ENCODE results near the gene TBC1D24.

TBC1D24 gene

DNA sequence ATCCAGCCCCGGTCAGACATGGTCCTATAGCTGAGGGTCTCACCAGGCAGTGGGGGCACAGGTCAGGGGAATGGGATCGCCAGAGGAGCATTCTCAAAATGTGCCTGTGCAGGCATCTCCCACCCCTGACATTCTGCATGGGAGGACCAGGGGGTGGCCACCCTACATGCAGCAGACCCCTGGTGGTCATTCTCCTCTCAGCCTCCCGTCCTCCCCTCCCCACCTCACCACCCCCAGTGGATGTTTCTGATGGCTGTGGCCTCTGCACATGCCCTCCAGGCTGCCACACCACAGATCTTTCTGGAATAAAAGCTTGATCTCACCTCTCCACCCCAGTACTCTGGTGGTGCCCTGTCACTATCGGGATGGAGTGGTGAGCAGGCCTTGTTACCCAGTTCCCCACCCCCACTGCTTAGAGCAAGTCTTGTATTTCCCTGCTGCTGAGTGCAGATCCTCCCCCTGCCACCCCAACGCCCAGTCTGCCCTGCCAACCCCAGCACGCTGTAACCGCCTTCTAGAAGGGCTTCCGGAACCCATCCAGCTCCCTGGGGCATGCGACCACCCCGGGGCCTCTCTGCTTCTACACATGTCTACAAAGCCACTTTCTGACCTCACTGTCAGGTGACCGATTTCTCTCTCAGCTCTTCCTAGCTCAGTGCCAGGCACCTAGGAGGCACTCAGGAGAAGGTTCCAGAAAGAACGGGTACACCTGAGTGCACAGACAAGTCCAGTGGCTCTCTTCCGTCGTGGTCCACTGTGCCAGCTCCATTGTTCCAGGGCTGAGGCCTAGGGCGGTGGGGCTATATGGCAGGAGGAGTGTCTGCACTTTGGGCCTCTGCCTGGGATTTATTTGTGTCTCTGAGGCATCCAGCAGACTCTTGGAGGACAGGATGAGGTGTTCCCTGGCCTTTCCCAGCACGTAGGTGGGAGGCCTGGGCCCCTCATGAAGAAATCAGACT is 9.3 kb downstream of the TBC1D24 start:
- DNase-seq: no peak

DNA sequence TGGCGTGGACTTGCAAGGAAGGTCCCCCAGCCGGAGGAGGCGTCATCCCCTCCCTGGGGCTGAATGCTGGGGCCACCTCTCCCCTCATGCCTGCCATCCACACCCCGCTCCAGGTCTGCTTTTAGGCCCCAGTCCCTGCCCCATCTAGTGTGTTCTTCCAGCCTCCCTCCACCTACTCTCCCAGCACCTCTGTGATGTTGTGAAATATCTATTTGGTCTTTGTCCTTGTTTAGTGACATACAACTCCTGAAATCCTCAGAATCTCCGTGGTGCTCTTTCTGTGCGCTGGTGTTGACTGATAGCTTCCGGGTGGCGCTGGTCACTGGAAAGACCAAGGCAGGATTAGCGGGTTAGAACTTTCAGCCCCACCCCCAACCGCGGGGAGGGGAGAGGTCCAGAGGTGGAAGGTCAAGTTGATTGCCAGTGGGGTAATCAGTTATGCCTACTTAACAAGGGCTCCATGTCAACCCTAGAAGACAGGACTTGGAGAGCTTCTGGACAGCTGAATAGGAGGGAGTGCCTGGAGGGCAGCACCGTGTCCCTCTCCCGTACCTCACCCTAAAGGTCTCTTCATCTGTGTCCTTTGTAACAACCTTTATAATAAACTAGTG is 10.1 kb downstream of the TBC1D24 start:
- no peak for DNase-seq

DNA sequence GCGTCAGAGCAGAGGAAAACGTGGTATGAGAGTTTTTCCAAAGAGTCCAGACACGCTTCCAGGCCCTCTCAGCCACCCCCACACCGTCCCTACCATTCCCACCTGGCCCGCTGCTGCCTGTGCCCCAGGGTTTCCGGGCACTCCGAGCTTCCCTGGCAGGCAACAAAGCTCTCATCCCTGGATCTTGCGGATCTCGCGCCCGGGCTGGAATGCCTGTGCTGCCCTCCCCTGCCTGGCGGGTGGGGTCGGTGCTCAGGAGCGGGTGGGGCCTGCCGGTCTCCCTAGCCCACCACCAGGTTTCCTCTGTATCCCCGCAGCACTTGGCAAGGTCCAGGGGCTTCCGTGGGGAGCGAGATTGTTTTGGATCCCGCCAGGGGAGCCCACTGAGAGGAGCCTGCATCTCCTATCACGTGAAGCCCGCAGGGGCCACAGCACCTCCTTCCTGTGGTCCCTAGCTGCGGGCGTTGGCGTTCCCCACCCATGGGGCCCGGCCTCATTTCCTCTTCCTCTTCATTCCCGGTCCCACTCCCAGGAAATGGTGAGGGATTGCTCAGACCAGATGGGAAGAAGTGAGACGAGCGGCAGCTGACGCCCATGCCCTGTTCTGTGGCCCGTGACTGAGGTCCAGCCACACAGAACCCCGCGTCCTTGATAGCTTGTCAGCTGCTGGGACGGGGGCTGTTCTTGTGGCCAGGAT is 11.0 kb downstream of the TBC1D24 start:
- DNase-seq: no peak

DNA sequence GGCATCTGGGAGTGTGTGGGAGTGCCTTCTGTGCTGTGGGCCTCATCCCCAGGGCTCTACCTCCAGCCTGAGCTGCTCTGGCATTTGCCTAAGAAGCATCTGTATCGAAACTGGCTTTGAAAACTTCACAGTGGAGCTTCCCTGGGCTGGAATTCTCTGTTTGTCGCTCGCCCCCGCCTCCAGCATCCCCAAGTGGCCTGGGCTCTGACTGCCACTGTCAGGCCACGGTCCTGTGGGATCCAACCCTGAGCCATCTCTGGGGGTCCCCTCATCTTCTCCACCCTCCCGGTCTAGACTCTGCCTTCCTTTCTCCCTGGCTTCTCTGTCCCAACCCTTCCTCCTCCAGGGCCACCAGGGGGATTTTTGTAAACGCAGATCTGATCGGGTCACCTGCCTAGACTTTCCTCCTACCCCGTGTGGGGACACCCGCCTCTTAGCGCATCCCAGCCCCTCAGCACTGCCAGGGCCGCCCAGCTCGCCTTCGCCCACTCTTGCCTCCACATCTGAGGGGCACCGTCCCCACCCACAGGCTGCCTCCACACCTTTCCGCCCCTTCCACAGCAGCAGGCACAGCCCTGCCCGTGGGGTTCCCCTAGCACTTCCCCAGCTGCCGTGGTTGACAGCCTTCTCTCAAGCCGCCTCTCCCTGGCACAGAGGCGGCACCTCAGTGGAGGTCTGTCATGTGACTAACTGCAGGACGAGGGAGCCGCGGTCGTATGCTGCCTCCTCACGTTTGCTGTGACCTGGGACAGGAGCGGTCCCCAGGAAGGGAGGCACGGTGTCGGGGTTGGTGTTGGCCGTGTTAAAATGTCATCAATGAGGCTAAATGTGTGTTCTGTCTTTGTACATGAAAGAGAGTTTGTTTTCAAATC is 12.0 kb downstream of the TBC1D24 start:
- peak; percentile 91 for DNase-seq

DNA sequence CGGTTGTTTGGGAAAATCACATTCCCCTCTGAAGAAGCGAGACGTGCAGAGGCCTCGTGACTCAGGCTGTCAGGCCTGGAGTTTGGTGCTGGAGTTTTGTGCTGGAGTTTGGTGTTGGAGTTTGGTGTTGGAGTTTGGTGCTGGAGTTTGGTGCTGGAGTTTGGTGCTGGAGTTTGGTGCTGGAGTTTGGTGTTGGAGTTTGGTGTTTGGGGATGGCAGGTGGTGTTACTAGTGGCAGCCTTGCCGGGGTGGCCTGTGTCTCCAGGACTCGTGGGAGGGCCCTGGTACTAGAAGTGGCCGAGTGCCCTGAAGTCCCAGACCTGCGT is 12.6 kb downstream of the TBC1D24 start:
- no peak for DNase-seq

DNA sequence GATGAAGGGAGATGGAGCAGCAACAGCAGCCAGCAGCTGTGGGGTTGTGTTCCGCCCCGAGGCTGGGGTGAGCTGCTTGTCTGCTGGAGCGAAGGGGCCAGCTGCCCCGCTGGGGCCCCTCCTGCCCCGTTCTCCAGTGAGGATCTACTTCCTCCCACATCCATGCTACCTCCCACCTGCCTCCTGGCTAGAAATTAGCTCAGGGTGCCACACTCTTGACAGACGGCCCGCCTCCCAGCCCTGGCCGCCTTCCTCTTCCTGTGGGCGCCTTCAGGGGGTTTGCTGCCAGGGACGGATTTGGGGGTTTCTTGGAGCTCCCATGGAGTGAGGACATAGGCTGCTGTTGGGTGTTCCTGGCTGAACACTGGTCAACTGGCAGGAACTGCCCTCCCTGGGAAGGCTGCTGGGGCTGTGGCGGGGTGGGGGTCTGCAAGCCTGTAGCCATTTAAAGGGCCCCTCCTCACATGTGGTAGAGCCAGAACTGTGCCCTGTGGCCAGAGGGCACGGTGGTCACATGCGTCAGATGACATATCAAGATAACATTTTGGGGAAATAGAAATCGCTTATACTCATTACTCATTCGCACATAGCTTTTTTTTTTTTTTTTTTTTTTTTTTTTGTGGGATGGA is 13.1 kb downstream of the TBC1D24 start:
- DNase-seq: peak; percentile 80

DNA sequence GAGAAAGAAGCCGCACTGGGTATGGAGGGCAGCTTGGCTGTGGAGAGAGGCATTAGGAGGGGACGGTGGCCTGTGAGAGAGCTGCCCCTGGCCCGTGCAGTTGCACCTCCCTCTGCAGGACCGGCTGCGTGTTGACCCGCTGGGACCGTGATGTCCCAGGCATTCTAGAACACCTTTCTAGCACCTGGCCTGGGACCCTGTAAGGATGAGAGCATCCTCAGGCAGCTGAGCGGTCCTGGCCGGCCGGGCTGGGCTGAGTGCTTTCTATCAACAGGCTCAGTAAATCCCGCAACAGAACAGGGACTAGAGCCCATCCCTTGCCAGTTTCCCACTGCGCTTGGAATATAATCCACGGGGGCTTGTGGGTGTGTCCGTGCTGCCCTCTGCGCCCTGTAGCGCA is 14.7 kb downstream of the TBC1D24 start:
- no peak for DNase-seq

DNA sequence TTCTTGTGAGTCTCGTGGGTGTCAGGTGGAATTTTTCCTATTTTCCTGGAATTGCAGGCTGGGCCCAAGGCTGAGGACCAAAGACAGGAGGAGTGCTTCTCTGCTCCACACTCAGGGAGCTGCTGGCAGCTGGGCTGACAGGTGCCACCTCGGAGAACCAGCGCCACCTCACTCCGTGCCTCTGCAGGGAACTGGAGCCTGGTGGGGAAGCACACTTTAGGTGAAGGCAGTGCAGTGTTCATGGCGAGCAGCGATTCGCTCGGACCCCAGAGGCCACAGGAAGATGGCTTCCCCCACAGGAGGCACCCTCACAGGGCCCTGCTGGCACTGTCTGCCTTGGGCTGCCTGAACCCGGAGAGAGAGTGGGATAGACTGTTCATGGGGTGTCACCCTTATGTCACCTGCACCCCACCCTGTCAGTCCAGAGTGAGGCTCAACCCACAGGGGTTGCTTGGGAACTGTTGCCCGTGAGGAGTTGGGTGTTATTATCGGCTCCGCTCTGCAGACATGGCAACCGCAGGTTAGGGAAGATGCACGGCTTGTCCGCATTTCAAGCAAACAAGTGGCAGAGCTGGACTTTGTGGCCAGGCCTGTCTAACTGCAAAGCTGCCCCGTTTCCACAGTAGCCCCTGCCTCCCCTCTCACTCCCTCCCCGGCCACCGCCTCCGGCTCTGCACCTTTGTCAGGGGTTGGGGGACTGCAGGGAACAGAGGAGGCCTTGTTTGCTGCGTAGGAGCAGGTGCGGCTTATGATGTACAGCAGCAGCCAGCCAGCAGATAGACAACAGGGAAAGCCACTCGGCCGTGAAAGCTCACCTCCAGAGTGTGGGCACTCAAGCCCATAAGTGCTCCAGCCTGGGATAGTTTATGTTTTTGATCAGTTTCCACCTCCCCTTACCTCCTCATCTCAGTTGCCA is 15.5 kb downstream of the TBC1D24 start:
- no peak for DNase-seq

DNA sequence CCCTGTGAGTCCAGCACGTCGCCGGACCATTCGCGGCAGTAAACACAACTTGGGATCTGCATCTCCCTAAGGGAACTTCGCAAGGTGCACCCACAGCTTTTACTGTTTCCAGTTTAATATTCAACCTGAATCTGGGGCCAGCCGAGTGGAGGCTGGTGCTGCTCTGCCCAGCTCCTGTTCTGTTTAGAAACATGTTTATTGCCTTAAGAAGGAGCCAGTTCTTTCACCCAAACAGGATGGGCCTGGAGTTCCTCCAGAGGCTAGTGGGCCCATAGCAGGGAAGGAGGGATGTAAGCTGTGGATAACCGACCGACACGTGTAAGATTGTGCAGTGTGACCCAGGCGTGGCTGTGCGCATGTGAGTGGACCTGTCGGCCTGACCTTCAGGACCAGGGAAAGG is 17.4 kb downstream of the TBC1D24 start:
- DNase-seq: no peak

DNA sequence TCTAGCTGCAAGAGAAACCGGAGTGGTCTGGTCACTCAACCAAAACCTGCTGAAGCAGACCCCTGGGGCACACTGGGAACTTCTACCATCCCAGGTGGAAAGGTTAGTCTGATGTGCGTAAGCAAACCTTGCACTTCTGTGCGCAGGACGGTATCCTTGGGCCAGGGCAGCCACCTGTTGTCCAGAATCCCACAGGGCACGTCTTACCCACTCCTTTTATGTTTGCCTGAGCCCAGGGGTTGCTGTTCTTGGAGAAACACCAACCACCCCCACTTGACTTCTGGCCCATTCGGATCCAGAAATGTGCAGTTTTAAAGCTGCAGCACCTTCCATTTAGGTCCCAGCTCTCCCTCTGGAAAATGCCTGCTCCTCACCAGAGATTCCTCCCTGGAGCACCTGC is 18.7 kb downstream of the TBC1D24 start:
- no peak for DNase-seq

DNA sequence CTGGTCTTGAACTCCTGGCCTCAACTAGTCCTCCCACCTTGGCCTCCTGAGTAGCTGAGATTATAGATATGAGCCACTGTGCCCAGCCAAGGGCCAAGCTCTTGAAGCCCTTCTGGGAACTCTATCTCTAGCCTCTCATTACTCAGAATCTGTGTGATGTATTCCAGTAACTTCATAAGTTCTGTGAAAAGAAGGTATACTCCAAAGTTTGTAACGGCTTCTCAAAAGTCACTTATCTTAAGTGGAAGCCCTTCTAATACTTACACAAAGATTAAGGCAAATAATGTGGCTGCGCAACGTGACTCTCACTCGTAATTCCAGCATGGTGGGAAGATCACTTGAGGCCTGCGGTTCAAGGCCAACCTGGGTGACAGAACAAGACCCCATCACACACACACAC is 19.7 kb downstream of the TBC1D24 start:
- no peak for DNase-seq

DNA sequence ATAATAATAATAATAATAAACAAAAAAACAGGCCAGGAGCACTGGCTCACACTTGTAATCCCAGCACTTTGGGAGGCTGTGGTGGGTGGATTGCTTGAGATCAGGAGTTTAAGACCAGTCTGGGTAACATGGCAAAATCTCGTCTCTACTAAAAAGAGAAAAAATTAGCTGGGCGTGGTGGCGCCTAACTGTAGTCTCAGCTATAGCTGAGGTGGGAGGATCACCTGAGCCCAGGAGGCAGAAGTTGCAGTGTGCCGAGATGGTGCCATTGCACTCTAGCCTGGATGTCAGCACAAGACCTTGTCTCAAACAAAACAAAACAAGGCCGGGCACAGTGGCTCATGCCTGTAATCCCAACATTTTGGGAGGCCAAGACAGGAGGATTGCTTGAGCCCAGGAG is 20.1 kb downstream of the TBC1D24 start:
- no peak for DNase-seq

DNA sequence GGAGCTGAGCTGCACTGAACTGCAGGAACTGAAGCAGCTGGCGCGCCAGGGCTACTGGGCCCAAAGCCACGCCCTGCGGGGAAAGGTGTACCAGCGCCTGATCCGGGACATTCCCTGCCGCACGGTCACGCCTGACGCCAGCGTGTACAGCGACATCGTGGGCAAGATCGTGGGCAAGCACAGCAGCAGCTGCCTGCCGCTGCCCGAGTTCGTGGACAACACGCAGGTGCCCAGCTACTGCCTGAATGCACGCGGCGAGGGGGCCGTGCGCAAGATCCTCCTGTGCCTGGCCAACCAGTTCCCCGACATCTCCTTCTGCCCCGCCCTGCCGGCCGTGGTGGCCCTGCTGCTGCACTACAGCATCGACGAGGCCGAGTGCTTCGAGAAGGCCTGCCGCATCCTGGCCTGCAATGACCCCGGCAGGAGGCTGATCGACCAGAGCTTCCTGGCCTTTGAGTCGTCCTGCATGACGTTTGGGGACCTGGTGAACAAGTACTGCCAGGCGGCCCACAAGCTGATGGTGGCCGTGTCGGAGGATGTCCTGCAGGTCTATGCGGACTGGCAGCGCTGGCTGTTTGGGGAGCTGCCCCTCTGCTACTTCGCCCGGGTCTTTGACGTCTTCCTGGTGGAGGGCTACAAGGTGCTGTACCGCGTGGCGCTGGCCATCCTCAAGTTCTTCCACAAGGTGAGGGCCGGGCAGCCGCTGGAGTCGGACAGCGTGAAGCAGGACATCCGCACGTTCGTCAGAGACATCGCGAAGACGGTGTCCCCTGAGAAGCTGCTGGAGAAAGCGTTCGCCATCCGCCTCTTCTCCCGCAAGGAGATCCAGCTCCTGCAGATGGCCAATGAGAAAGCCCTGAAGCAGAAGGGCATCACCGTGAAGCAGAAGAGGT is 21.5 kb downstream of the TBC1D24 start:
- no peak for DNase-seq

DNA sequence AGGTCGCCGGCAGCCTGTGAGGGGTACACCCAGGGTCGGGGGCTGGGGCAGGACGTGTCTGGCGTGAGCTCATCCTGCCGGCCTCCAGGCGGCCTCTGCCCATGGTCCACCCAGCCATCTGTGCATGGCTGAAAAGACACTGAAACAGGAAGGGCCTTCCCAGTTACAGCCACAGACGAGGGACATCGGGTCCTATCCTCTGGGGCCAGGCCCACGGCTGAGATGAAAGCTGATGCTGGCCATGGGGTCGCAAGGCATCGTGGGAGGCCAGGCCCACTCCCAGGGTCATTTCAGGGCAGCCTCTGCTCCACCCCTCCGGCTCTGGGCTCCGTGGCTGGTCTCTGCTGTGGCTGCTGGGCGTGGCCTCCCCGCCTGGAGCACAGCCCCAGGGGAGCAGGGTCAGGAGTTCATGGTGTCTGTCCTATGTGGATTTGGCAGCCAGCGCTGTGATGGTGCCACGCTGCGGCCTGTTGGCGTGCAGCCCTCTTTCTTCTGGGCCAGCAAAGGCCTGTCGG is 22.2 kb downstream of the TBC1D24 start:
- DNase-seq: no peak

DNA sequence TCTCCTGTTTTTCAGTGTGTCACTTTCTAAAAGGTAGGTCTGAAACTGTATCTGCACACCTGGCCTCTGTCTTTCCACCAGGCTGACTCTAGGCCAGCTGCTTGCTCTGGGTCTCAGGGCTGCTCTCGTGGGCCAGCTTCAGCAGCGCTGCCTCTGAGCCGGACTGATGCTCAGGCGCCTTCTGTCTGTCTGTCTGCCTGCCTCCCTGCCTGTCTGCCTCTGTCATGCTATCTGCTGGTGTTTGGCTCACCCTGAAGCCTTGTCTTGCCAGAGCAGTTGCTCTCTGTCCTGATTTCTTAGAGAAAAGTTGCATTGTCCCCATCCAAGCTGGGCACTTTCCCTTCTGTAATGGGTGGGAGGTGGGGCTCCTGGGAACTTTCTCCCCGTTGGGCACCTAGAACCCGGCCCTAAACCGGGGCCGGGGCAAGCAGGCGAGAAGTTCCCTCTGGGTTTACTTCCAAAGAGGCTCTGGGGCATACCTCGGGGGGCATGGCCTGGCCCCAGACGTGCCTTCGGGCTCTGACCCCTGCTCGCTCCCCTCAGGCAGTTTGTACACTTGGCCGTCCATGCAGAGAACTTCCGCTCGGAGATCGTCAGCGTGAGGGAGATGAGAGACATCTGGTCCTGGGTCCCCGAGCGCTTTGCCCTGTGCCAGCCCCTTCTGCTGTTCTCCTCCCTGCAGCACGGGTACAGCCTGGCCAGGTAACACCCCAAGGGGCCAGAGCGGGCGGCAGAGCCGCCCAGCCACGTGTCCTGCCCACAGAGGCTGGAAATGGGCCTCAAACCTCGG is 23.0 kb downstream of the TBC1D24 start:
- no peak for DNase-seq

DNA sequence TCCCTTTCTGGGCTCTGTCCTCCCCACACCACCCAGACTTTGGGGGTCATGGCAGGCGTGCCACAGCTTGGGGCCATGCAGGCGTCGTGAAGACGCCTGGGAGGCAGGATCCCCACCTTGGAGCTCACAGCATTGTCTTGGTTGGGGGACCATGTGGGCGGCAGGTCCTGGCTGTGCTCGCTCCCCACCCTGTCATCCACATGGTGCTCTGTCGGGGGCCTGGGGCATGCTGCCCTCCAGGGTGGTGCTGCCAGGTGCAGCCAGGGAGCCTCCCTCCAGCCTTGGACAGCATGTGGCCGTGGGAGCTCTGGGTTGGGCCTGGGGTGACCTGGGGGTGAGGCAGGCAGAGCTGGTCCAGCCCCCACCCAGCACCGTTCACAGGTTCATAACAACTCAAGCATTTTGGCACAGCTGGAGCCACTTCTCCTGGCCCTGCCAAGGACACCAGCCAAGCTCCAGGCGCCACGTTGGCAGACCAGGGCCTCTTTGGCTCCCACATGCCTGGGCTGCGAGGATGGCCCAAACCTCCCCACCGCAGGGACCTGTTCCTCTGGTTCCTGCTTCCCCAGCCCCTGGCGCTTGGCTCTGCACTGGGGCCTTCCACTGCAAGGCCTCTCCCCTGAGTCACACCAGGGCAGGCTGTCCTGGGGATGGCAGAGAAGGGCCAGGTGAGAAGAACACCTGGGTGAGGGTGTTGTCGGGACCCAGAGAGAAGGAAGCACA is 23.8 kb downstream of the TBC1D24 start:
- DNase-seq: no peak

DNA sequence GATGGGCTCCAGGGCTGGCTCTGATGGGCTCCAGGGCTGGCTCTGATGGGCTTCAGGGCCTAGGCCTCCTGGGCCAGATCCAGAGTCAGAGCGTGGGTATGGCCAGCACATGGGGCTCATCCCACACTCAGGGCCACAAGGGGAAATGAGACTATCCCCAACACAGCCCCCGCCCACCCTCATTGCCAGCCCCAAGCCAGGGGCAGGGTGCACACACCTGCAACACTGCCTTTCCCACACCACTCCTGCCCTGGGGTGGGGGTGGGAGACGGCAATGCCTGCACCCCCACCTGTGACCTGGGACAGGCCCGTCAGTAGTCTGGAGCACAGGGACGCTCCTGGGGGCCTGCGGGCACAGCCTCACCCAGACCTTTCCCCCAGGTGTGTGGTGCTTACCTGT is 24.5 kb downstream of the TBC1D24 start:
- no peak for DNase-seq

DNA sequence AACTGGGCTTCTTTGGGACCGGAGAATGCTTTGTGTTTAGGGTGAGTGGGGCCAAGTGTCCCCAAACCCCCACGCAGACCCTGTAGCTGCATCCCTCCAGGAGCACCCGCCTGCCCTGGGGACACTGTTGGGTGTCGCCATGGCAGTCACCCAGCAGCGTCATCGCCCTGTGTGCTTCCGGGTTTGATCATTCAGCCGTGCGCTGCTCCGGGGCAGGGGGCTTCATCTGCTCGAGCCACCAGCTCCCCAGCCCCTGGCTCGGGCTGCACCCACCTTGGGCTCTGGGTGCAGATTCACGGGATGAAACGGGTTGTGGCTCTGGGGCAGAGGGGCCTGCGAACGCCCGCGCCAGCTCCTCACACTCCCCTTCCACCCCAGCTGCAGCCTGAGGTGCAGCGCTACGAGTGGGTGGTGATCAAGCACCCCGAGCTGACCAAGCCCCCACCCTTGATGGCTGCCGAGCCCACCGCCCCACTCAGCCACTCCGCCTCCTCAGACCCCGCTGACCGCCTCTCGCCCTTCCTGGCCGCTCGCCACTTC is 25.0 kb downstream of the TBC1D24 start:
- DNase-seq: no peak
